SK-N-MC (cell line): Measurements from ENCODE around the gene GALNT9.

ENCODE experiments used
- DNase-seq: peaks from one replicate; pipeline ENCODE4 v3.0.0-alpha.2; 2011; ENCODE audit warnings: low read depth, low spot score
- H3K27ac ChIP-seq: fragments of 200-600 bp; sonication (generic); 2 replicates; pipeline ENCODE4 v1.5.1; 2016; ENCODE audit warnings: mixed run types
- H3K36me3 ChIP-seq: fragments of 200-600 bp; sonication (generic); 2 replicates; pipeline ENCODE4 v1.6.1; 2017; ENCODE audit warnings: antibody characterized with exemption, low read length, mixed read lengths; ENCODE audit not compliant: insufficient read depth
- H3K4me3 ChIP-seq: fragments of 200-600 bp; sonication (generic); 2 replicates; pipeline ENCODE4 v1.5.1; 2016
- H3K9ac ChIP-seq: fragments of 200-600 bp; sonication (generic); 2 replicates; pipeline ENCODE4 v1.8.0; 2017; ENCODE audit warnings: mixed run types, mixed read lengths; ENCODE audit not compliant: insufficient read length
- H3K9me3 ChIP-seq: fragments of 200-600 bp; sonication (generic); 2 replicates; pipeline ENCODE4 v1.6.1; 2017; ENCODE audit warnings: low read depth, mild to moderate bottlenecking, antibody characterized with exemption, low read length, moderate library complexity, mixed read lengths
- EZH2 ChIP-seq: fragments of 200-600 bp; sonication (generic); IDR thresholded peaks from one replicate; pipeline ENCODE4 v1.6.1; 2017; ENCODE audit warnings: antibody characterized with exemption
- FOXP2 ChIP-seq: optimal IDR thresholded peaks from 2 replicates; pipeline ENCODE3; 2011; ENCODE audit warnings: mild to moderate bottlenecking, moderate library complexity; ENCODE audit not compliant: insufficient read depth; ENCODE audit errors: extremely low read length, control extremely low read depth
- POLR2AphosphoS5 ChIP-seq: IDR thresholded peaks from 2 replicates; pipeline ENCODE4 v1.6.1; 2012; ENCODE audit warnings: mild to moderate bottlenecking, low read depth, low read length, borderline replicate concordance

GALNT9 gene

GRCh38 chr12:132342251-132343227 is 13.2 kb upstream of the GALNT9 start:
- no peaks in the 10 kb centered on the region for H3K9me3 ChIP-seq
- H3K36me3 ChIP-seq, result no peaks in the 10 kb centered on the region
- H3K4me3 ChIP-seq, result no peak overlapping the region
- H3K9ac ChIP-seq, result no peak overlapping the region
- DNase-seq, result no peak
- no peak for TF ChIP-seq FOXP2
- H3K27ac ChIP-seq, result no peak overlapping the region

- Histone ChIP-seq H3K9me3 (no peaks in the 10 kb centered on the region), H3K27ac (no peak overlapping the region), H3K36me3 (no peaks in the 10 kb centered on the region), H3K9ac (no peak overlapping the region), H3K4me3 (no peak overlapping the region)
- no peak for DNase-seq
- TF ChIP-seq POLR2AphosphoS5 (no peak), FOXP2 (no peak), EZH2 (no peak)
Measured at GRCh38 chr12:132341318-132342050, 12.1 kb upstream of the GALNT9 start.

- Histone ChIP-seq H3K9me3 (no peaks in the 10 kb centered on the region), H3K9ac (no peak overlapping the region), H3K27ac (no peak overlapping the region), H3K4me3 (no peak overlapping the region), H3K36me3 (no peaks in the 10 kb centered on the region)
- DNase-seq, result no peak
- TF ChIP-seq EZH2 (no peak), POLR2AphosphoS5 (no peak), FOXP2 (no peak)
Measured at GRCh38 chr12:132340266-132341035, 11.1 kb upstream of the GALNT9 start.

GRCh38 chr12:132339856-132340255 is 10.5 kb upstream of the GALNT9 start:
- Histone ChIP-seq H3K9me3 (no peaks in the 10 kb centered on the region), H3K36me3 (no peaks in the 10 kb centered on the region), H3K4me3 (no peak overlapping the region), H3K9ac (no peak overlapping the region), H3K27ac (no peak overlapping the region)
- TF ChIP-seq POLR2AphosphoS5, result no peak
- no peak for TF ChIP-seq EZH2
- no peak for TF ChIP-seq FOXP2
- no peak for DNase-seq

GRCh38 chr12:132338781-132339180 is 9.4 kb upstream of the GALNT9 start:
- H3K4me3 ChIP-seq, result no peak overlapping the region
- no peaks in the 10 kb centered on the region for H3K36me3 ChIP-seq
- TF ChIP-seq EZH2 (no peak), POLR2AphosphoS5 (no peak), FOXP2 (no peak)
- no peak for DNase-seq
- no peak overlapping the region for H3K27ac ChIP-seq
- H3K9ac ChIP-seq, result no peak overlapping the region
- no peaks in the 10 kb centered on the region for H3K9me3 ChIP-seq

- H3K36me3 ChIP-seq, result no peaks in the 10 kb centered on the region
- H3K4me3 ChIP-seq, result no peak overlapping the region
Measured at GRCh38 chr12:132338311-132338710, 8.9 kb upstream of the GALNT9 start.

GRCh38 chr12:132337557-132337956 is 8.2 kb upstream of the GALNT9 start:
- DNase-seq, result no peak
- Histone ChIP-seq H3K9ac (no peak overlapping the region), H3K36me3 (no peaks in the 10 kb centered on the region), H3K9me3 (no peaks in the 10 kb centered on the region), H3K27ac (no peak overlapping the region), H3K4me3 (no peak overlapping the region)
- TF ChIP-seq EZH2 (no peak), FOXP2 (no peak), POLR2AphosphoS5 (no peak)

More at GRCh38 chr12:132338311-132338710, 8.9 kb upstream of the GALNT9 start:
- Histone ChIP-seq H3K9ac (no peak overlapping the region), H3K9me3 (no peaks in the 10 kb centered on the region), H3K27ac (no peak overlapping the region)
- no peak for TF ChIP-seq FOXP2
- TF ChIP-seq POLR2AphosphoS5, result no peak
- TF ChIP-seq EZH2, result no peak
- DNase-seq, result no peak
